H1 (cell line): Measurements from ENCODE around the gene CD151.

Experiments used
- BACH1 ChIP-seq: IDR thresholded peaks from 2 replicates; pipeline ENCODE4 v1.6.1; 2012; ENCODE audit warnings: low read length, improper control_type of control experiment
- CHD2 ChIP-seq: IDR thresholded peaks from 2 replicates; pipeline ENCODE4 v1.6.1; 2012; ENCODE audit warnings: low read length, improper control_type of control experiment
- CTCF ChIP-seq, 3 experiments: IDR thresholded peaks; 1 replicate in 2 of 3; 2 replicates in 1 of 3; pipeline versions ENCODE4 v1.5.1 to v1.6.1; 2011; ENCODE audit warnings: low read length in 3 of 3, mild to moderate bottlenecking in 3 of 3, inconsistent platforms in 2 of 3, low read depth in 1 of 3, moderate library complexity in 1 of 3; ENCODE audit not compliant: insufficient read depth in 1 of 3; ENCODE audit errors: control extremely low read depth in 1 of 3
- GTF2F1 ChIP-seq: IDR thresholded peaks from 2 replicates; pipeline ENCODE4 v1.6.1; 2012; ENCODE audit warnings: low read depth, low read length, improper control_type of control experiment, borderline replicate concordance
- JUND ChIP-seq: IDR thresholded peaks from 2 replicates; pipeline ENCODE4 v1.6.1; 2011; ENCODE audit warnings: mild to moderate bottlenecking, improper control_type of control experiment, low read length
- KDM1A ChIP-seq: fragments of 200-600, 300-600 bp; sonication (generic); IDR thresholded peaks from 2 replicates; pipeline ENCODE4 v1.7.1; 2016; ENCODE audit warnings: mild to moderate bottlenecking, low read length, borderline replicate concordance
- POLR2A ChIP-seq, 2 experiments: IDR thresholded peaks; 1 replicate in 1 of 2; 2 replicates in 1 of 2; pipeline ENCODE4 v1.6.1; 2011; ENCODE audit warnings: low read depth in 2 of 2, low read length in 2 of 2, mild to moderate bottlenecking in 2 of 2; ENCODE audit errors: control extremely low read depth in 1 of 2
- RAD21 ChIP-seq, 2 experiments: IDR thresholded peaks in 1 of 2; conservative IDR thresholded peaks in 1 of 2; 2 replicates each; pipeline ENCODE4 v1.6.1; 2011; ENCODE audit warnings: low read depth in 2 of 2, low read length in 2 of 2, improper control_type of control experiment in 1 of 2, inconsistent platforms in 1 of 2, mild to moderate bottlenecking in 1 of 2, moderate library complexity in 1 of 2
- RNF2 ChIP-seq: fragments of 200-900, 300-1000 bp; sonication (generic); IDR thresholded peaks from 2 replicates; pipeline ENCODE4 v1.7.1; 2016; ENCODE audit warnings: borderline replicate concordance, low read depth, mild to moderate bottlenecking, antibody characterized with exemption, low read length; ENCODE audit not compliant: poor library complexity, severe bottlenecking; ENCODE audit errors: missing control alignments
- SP2 ChIP-seq: IDR thresholded peaks from 2 replicates; pipeline ENCODE4 v1.6.1; 2012; ENCODE audit warnings: mild to moderate bottlenecking, low read length, inconsistent platforms
- TCF12 ChIP-seq: IDR thresholded peaks from 2 replicates; pipeline ENCODE4 v1.6.1; 2011; ENCODE audit warnings: low read depth, mild to moderate bottlenecking, low read length

- no peak for TF ChIP-seq RAD21 (IDR thresholded peaks at IDR 0.05 in 1 of 2, conservative IDR thresholded peaks at IDR 0.05 in 1 of 2; ENCODE audit: low read depth in 2 of 2, low read length in 2 of 2)
- no peak for TF ChIP-seq CTCF (IDR thresholded peaks at IDR 0.05; ENCODE audit: control extremely low read depth in 1 of 3, insufficient read depth in 1 of 3, low read depth in 1 of 3, low read length in 3 of 3)
- no peak for TF ChIP-seq TCF12
- TF ChIP-seq CHD2 = no peak
- no peak for TF ChIP-seq POLR2A (IDR thresholded peaks at IDR 0.05; ENCODE audit: control extremely low read depth in 1 of 2, low read depth in 2 of 2, low read length in 2 of 2)
- no peak for TF ChIP-seq GTF2F1
- TF ChIP-seq RNF2 = no peak
- no peak for TF ChIP-seq KDM1A
- TF ChIP-seq SP2 = no peak
- TF ChIP-seq JUND = no peak
- TF ChIP-seq BACH1 = no peak
Measured at GRCh38 chr11:868394-868793, 35.6 kb downstream of the CD151 start.
